ENCODE data around the gene GRM7. TPM values are rescaled to one million over a fixed set of nuclear protein-coding genes. Genes with fewer than 3 reads are reported as not detected.

Gene GRM7
- total RNA-seq, 1 donor from 2014 or later, result 1.5 TPM

GRCh38 chr3:7547826-7548225 is 686.9 kb downstream of the GRM7 start:
- Mint-ChIP-seq H3K27ac (ENCODE audit: unreplicated experiment) (no peak overlapping the region), H3K27me3 (ENCODE audit: low read depth) (no peaks in the 10 kb centered on the region), H3K4me1 (no peaks in the 10 kb centered on the region), H3K9me3 (peaks cover under 1% of the 10 kb centered on the region), H3K36me3 (ENCODE audit: low read depth) (peaks cover under 1% of the 10 kb centered on the region), H3K4me3 (no peak overlapping the region)
- TF ChIP-seq CTCF (conservative IDR thresholded peaks at IDR 0.05), result no peak
- no peak for DNase-seq (ENCODE audit: low read depth, low spot score)

GRCh38 chr3:7562892-7563291 is 702.0 kb downstream of the GRM7 start:
- Mint-ChIP-seq H3K27ac (ENCODE audit: unreplicated experiment) (no peak overlapping the region), H3K27me3 (ENCODE audit: low read depth) (no peaks in the 10 kb centered on the region), H3K9me3 (no peaks in the 10 kb centered on the region), H3K4me3 (no peak overlapping the region), H3K4me1 (no peaks in the 10 kb centered on the region), H3K36me3 (ENCODE audit: low read depth) (no peaks in the 10 kb centered on the region)
- DNase-seq (ENCODE audit: low read depth, low spot score), result no peak
- TF ChIP-seq CTCF (conservative IDR thresholded peaks at IDR 0.05), result no peak

DNA sequence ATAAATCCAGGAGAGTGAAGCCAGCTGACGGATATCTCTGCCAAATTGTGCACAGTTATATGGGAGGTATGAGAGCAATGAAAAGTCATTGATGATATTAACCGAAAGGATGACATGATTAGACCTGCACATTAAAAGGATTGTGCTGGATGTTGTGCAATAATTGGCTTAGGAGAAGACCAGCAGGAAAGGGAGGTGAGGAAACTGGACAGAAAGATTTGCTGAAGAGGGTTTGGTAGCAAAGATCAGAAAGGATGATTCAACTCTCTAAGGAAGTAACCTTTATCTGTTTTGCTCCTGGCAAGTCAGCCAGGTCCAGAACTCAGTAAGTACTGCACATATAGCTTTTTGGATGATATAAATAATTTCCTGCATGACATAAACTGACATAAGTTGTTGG is 704.7 kb downstream of the GRM7 start:
- H3K27me3 Mint-ChIP-seq (ENCODE audit: low read depth), result no peaks in the 10 kb centered on the region
- H3K36me3 Mint-ChIP-seq (ENCODE audit: low read depth), result peaks cover 2% of the 10 kb centered on the region
- no peak overlapping the region for H3K4me3 Mint-ChIP-seq
- TF ChIP-seq CTCF (conservative IDR thresholded peaks at IDR 0.05), result no peak
- no peak overlapping the region for H3K27ac Mint-ChIP-seq (ENCODE audit: unreplicated experiment)
- H3K9me3 Mint-ChIP-seq, result no peaks in the 10 kb centered on the region
- DNase-seq (ENCODE audit: low read depth, low spot score), result no peak
- H3K4me1 Mint-ChIP-seq, result no peaks in the 10 kb centered on the region

GRCh38 chr3:7567160-7567559 is 706.2 kb downstream of the GRM7 start:
- DNase-seq (ENCODE audit: low read depth, low spot score), result no peak
- Mint-ChIP-seq H3K36me3 (ENCODE audit: low read depth) (peaks cover 8% of the 10 kb centered on the region), H3K9me3 (peaks cover 7% of the 10 kb centered on the region), H3K27ac (ENCODE audit: unreplicated experiment) (no peak overlapping the region), H3K4me1 (no peaks in the 10 kb centered on the region), H3K4me3 (no peak overlapping the region), H3K27me3 (ENCODE audit: low read depth) (no peaks in the 10 kb centered on the region)
- TF ChIP-seq CTCF (conservative IDR thresholded peaks at IDR 0.05), result no peak

DNA sequence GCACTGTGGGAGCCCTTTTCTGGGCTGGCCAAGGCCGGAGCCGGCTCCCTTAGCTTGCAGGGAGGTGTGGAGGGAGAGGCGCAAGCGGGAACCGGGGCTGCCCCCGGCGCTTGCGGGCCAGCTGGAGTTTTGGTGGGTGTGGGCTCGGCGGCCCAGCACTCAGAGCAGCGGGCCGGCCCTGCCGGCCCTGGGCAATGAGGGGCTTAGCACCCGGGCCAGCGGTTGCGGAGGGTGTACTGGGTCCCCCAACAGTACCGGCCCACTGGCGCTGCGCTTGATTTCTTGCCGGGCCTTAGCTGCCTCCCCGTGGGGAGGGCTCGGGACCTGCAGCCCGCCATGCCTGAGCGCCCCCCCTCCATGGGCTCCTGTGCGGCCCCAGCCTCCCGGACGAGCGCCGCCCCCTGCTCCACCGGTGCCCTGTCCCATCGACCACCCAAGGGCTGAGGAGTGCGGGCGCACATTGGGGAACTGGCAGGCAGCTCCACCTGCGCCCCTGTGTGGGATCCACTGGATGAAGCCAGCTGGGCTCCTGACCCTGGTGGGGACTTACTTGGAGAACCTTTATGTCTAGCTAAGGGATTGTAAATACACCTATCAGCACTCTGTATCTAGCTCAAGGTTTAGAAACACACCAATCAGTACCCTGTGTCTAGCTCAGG is 707.7 kb downstream of the GRM7 start:
- TF ChIP-seq CTCF (conservative IDR thresholded peaks at IDR 0.05), result no peak
- no peak overlapping the region for H3K27ac Mint-ChIP-seq (ENCODE audit: unreplicated experiment)
- H3K27me3 Mint-ChIP-seq (ENCODE audit: low read depth), result no peaks in the 10 kb centered on the region
- H3K36me3 Mint-ChIP-seq (ENCODE audit: low read depth), result peaks cover 8% of the 10 kb centered on the region
- DNase-seq (ENCODE audit: low read depth, low spot score), result no peak
- no peak overlapping the region for H3K4me3 Mint-ChIP-seq
- H3K4me1 Mint-ChIP-seq, result peaks cover 1% of the 10 kb centered on the region
- peaks cover 7% of the 10 kb centered on the region for H3K9me3 Mint-ChIP-seq

Measured in neural crest cell (in vitro differentiated cells).